NCI-H2227 treated with DMSO at 0.1 percent for 48 hours (cell line): ENCODE data around the gene AKAP8L.
"Not testable (repeated sequence)": the region's sequence is repeated elsewhere in the genome, so short reads cannot be mapped to it uniquely, and the experiment has no call there.

ENCODE experiments used
- DNase-seq: peaks from one replicate; lab custom pipeline; 2025; lab: John Stamatoyannopoulos, UW

AKAP8L gene

DNA sequence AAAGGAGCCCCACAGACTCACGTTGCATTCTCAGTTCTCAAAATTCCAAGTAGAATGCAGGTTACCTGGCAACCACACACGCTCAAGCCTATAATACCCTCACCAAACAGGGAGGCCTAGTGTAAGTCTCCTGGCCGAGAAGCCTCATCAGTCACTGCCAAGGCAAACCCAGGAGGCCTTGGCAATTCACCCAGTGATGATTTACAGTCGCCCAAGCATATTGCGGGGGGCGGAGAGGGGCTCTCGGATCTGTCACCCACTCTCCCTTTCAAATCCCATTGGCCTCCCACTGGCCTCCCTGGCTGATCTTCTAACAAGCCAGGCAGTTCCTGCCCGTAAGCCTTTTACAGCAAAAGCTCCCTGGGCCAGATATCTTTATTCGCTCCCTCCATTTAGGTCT lies 1.1 kb downstream of the AKAP8L start:
- no peak for DNase-seq

DNA sequence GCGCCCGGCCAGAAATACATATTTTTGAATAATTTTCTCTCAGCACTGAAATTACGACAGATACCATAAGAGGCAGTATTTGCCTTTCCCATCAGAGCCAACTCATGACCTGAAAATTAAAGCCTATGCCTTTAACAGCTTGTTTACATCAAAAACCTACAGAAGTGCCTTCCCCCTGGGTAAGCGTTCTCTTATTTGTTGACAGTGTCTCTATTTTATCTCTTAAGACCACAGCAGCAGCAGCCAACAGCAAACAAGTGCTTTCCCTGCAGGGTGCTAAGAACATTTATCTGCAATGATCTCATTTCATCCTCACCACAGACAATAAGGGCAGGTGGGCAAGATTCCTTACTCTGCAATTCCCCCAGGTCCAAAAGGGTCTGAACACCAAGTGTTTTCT lies 6.0 kb downstream of the AKAP8L start:
- peak; percentile 12 for DNase-seq

DNA sequence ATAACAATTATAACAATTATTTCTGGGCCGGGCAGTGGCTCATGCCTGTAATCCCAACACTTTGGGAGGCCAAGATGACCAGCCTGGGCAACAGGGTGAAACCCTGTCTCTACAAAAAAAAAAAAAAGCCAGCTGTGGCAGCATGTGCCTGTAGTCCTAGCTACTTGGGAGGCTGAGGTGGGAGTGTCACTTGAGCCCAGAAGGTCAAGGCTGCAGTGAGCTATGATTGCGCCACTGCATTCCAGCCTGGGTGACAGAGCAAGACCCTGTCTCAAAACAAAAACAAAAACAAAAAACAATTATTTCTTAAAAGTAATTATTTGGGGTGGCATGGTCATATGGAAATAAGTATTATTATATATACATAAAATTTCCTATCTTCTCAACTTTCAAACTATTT lies 7.4 kb downstream of the AKAP8L start:
- DNase-seq, result not testable (repeated sequence)

DNA sequence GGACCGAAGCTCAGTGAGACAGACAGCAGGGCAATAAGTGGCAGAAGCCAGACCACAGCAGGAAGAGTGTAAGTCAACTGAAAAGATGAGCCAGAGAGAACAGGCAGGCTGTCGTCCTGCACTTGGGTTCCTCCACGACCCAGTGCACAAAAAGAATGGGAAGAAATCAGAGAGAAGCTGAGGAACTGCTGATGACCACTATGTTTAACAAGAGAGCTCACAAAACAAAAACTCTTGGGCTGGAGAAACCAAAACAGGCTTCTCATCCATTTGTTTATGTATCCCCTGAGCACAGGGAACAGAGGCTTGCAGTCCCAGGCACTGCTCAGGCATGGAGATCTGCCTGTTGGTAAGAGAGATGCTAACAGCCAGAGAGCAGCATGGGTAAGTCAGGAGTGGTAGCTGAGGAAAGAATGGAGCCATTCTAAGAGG lies 14.0 kb downstream of the AKAP8L start:
- no peak for DNase-seq

DNA sequence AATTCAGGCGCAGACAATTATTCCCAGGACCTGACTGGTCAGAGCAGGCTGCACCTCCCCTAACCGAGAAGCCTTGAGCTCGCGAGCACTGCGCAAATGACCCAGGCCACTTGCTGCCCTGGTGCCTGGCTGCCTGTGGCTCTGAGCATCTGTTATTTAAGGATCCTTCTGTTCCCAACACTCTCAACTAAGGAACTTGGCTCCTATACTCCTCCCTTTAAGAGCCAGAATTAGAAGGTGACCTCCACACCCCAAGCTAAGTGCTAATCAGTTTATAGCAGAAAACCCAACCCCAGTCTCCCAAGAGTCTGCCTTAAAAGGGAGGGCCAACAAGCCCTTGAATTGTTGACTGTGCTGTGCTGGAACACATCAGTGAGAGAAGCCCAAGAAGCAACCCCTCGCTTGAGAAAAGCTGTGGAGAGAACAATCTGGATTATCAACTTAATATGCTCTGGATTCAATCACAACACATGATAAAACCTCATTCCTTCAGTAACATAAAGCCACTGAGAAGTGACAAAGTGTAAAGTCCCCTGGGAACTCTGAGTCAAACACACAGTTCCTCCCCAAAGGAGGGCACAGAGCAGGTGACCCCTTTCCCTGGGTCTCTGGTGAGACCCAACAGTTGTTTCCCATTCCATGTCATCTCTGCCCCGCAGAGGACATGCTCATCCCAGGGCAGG lies 14.6 kb downstream of the AKAP8L start:
- DNase-seq, result no peak

DNA sequence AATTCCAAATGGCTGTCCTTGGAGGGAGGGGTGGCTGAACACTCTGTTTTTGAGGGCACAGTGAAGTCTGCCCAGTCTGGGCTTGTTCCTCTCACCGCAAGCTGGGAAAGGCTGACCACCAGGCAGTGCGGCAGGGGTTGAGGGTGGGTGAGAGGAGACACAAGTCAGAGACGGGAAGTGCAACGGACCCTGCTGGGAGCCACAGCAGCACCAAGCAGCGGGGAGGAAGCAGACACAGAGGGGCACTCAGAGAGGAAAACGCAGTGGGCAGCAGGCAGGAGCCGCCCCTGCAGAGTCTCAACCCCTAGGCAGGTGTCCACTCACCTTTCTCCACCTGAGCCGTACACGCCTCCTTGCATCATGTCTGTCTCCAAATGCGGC lies 15.6 kb downstream of the AKAP8L start:
- DNase-seq, result no peak

DNA sequence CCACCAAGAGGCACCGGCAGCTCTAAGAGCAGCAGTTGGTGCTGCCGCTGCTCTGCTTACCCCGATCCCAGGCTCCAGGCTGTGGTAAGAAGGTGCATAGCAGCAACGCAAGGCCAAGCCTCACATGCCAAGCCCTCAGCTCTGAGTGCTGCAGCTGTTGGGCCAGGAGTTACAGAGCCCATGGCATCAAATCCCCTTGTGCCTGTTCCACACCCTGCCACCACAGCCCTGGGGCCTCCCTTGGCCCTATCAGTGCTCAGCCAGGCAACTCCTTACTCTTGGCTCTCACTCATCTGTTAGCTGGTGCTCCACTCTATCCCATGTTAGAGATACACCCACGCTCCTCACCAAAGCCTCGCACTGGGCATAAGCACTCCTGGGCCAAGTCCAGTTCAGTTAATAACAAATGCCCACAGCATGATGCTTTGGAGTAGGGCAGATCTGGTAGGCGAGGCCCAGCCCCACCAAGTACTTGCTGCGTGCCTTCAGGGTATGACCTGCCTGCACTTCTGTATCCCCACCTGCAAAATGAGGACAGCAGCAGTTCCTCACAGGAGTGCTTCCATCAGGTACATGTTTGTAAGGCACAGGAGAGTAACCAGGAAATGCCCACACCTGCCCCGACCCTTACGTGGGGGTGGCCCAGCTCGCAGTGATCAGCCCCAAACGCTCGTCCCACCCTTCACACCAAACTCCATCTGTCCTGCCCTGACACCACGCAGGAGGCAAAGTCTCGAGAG lies 16.2 kb downstream of the AKAP8L start:
- DNase-seq, result no peak

DNA sequence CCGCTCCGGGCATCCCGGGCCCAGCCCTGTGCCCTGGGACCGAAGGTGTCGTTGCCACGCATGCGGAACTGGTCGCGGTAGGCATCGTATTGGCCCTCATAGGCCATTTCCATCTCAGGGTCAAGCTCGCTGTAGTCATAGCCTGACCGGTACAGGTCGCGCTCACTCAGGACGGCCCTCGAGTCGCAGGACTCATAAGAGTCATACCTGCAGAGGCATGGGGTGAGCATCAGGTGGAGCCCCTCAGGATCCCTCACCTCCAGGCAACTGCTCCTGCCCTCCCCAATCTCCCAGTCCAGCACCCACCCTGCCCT lies 17.4 kb downstream of the AKAP8L start:
- no peak for DNase-seq

DNA sequence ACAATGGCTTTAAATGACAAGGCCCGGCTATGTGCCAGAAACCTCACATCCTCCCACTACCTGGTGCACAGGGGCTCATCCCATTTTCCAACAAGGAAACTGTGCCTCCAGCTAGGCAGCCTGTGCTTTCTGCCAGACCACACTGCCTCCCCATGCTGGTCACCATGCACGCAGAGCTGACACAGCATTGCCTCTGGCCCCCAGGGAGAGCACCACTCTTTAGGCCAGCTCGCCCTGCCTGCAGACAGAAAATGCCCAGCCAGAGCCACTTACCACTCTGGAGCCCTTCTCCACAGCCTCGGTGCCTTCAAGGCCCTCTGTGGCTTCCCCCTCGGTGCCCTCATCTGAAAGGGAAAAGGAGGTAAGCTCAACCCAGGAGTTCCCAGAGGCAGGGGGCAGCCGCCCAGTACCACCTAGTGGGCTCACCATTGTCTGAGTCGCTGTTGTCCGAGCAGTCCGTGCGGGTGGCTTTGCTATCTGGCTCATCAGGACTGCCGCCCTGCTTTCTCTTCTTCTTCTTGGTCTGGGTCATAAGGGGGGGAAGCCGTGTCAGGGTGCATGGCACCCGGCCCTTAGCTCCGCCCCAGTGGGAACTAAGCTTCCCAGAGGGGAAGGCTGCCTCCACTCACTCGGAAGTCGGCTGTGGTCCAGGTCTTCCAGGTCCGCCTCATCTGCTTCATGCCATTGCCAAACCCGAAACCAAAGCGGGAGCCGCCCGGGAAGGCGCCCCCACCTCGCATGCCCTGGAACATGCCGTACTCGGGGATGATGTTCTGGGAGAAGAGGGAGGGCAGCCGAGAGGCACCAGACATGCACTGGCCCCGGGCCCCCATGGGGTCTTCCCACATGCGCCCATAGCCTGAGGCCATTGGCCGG lies 18.0 kb downstream of the AKAP8L start:
- no peak for DNase-seq

DNA sequence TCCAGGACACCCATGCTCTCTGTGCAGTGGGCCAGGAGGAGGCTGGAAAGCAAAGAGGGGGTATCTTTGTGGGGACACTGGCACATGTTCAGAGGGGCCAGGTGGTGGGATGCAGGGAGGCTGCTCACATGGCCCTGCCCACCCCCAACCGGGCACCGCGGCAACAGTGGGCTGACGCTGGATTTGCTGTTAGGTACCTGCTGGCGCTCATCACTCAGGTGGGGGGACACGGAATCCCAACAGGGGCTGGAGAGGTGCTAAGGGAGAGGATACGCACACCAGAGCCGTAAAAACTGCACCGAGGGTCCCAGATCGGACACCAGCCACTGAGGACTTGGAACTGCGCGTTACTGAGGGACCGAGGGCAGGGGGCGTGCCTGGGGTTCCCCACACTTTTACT lies 19.2 kb downstream of the AKAP8L start:
- DNase-seq, result no peak

DNA sequence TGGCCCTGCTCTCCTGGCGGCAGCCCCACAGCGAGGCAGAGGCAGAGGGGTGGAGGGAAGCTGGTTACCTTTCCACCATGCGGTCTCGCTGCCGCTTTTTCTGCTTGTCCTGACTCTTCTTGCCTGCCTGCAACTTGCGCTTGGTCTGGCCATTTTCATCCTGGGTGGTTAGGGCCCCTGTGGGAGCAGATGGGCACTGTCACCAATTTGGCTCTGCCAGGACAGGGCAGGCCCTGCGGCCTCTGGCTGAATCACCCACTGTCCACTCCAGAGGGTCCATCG lies 19.6 kb downstream of the AKAP8L start:
- no peak for DNase-seq

DNA sequence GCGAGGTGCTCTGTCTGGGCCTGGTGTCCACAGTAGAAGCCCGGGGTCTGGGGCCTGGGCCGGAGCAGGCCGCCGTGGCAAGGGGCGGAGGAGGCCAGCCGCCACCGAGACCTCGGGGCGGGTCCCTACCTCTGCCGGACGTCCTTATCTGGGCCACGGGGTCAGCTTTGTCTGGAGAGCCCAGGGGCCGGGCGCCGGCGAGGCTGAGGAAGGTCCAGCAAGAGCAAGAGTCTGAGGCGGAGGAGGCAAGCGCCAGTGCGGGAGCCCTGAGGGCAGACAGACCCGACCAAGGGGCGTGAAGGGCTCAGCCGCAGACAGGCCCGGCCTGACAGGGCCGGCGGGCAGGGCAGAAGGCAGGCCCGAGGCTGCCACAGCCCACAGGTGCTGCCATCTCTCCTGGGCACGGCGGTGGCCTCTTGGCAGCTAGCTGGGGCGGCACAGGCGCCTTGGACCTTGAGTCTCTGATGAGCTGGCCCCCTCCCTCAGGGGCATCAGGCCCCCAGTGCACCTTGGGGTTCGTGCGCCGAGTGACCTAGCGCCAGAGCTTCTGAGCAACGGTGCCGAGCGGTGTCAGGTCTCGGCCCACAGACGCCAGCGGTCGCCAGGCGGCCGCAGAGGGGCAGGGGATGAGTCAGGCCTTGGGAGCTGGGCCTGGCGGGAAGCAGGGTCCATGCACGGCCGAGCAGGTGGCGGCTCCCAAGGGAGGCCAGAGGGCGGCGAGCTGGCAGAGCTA lies 20.1 kb downstream of the AKAP8L start:
- DNase-seq, result no peak

DNA sequence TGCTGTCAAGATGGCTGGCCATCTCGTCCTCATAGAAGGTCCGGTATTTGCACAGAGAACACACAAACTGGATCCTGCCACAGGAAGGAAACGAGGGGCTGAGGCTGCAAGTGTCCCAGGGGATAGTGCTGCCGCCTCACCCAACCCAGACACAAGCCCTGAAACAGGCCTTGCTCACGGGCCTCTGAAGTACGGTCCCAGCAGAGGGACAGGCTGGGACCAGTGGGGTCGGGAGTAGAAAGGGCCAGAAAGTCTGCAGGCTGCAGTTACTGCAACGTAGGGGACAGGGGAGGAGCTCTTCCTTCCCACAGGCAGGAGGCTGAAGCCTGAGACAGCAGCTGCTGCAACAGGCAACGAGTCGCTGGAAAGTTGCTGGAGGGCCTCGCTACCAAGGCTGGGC lies 21.0 kb downstream of the AKAP8L start:
- no peak for DNase-seq

DNA sequence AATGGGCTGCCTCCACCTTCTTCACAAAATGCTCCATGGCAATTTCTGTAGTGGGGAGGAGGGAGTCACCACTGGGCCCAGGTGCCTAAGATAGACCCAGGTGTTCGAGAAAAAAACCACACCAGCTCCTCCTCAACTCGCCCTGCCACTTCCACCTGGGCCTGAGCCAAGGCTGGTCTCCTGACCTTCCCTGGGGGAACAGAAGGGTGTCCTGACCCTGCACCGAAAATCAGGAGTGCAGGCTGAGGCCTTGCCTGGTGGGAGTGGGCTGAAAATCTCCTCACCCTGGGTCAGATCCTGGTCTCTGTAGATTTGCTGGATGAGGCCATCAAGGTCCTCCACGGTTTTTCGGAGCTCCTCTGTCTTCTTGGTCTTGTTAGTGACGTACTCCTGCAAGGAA lies 21.6 kb downstream of the AKAP8L start:
- no peak for DNase-seq

DNA sequence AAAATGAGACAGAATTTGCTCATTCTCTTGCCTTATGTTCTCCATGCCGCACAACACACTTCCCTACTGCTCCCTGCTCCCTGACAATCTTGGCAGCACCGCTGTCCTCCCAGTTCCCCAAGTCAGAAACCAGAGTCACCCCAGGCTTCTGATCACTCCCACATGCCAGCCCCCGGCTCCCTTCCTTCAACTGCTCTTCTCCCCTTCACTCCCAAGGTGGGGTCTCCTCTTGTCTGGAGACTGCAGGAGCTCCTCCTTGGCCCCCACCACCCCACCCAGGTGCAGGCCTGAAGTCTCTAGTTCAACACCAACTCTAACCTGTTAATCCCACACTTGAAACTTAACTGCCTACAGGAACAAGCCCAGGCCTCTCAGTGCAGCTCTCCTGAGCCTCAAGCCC lies 22.4 kb downstream of the AKAP8L start:
- no peak for DNase-seq

DNA sequence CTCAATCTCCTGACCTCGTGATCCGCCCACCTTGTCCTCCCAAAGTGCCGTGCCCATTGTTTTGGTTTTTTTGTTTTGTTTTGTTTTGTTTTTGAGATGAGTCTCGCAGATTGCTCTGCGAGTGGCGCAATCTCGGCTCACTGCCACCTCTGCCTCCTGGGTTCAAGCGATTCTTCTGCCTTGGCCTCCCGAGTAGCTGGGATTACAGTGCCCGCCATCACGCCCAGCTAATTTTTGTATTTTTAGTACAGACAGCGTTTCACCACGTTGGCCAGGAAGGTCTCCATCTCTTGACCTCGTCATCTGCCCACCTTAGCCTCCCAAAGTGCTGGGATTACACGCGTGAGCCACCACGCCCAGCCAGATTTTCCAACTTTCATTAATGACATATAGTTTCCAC lies 23.5 kb downstream of the AKAP8L start:
- not testable (repeated sequence) for DNase-seq

DNA sequence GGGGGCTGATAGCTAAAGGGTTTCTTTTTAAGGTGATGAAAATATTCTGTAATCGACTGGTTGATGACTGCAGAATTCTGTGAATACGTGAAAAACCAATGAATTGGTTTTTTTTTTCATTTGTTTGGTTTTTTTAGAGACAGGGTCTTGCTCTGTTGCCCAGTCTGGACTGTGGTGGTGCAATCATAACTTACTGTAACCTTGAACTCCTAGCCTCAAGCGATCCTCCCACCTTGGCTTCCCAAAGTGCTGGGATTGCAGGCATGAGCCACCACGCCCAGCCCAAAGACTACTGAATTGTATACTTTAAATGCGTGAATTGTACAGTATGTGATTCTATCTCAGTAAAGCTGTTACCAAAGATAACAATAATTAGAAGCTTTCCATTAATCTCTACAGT lies 24.4 kb downstream of the AKAP8L start:
- DNase-seq, result no peak

DNA sequence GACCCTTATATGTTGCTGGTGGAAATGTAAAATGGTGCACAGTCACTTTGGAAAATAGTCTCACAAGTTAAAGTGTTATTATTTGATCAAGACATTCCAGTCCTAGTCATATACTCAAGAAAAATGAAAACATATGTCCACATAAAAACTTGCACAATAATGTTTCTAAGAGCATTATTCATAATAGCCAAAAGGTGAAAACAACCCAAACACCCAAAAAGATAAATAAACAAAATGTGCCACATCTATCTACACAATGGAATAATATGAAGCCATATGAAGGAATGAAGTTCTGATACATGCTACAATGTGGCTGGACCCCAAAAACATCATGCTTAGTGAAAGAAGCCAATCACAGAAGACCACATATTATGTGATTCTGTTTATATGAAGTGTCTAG lies 24.8 kb downstream of the AKAP8L start:
- DNase-seq, result no peak

DNA sequence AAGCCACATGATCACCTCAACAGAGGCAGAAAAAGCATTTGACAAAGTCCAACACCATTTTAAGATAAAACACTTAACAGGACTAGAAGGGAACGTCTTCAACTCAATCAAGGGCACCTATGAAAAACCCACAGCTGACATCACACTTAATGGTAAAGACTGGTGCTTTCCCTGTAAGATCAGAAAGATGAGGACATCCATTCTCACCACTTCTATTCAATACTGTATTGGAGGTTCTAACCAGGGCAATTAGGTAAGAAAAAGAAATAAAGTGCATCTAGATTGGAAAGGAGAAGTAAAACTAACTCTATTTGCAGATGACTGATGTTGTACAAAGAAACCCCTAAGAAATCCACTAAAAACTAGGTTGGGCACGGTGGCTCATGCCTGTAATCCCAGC lies 28.0 kb downstream of the AKAP8L start:
- DNase-seq, result no peak

DNA sequence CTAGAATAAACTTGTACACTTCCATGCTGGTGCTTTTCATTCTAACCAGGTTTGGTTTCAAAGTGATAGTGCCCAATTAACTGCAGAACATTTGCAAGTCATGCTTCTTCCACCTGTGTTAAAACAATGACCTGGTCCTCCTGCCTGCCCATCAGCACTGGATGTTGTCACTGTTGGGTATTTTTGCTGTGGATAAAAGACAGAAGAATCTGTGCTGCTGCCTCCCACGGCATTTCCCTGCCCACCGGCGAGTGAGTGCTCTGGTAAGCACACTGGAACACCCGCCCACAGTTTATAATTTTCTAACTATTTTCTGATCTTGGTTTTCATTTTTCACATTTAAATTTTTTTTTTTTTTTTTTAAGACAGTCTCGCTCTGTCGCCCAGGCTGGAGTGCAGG lies 36.9 kb downstream of the AKAP8L start:
- DNase-seq, result no peak

DNA sequence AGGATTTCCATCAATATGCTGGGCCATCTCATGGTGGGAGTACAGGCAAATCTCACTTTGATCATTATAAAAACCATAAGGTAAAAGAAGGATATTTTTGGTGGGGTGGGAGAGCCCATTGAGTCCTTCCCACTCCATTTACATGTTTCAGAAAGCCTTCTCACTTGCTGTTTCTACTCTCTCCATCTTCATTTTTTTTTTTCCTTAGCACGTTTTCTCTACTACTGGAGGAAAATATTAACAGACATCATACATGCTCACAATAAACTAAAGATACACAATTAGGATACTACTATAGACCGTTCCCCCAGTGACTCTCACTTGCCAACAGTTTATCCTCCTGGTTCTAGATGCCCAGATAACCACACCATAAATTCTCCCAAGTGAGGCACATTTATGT lies 37.4 kb downstream of the AKAP8L start:
- DNase-seq, result no peak

DNA sequence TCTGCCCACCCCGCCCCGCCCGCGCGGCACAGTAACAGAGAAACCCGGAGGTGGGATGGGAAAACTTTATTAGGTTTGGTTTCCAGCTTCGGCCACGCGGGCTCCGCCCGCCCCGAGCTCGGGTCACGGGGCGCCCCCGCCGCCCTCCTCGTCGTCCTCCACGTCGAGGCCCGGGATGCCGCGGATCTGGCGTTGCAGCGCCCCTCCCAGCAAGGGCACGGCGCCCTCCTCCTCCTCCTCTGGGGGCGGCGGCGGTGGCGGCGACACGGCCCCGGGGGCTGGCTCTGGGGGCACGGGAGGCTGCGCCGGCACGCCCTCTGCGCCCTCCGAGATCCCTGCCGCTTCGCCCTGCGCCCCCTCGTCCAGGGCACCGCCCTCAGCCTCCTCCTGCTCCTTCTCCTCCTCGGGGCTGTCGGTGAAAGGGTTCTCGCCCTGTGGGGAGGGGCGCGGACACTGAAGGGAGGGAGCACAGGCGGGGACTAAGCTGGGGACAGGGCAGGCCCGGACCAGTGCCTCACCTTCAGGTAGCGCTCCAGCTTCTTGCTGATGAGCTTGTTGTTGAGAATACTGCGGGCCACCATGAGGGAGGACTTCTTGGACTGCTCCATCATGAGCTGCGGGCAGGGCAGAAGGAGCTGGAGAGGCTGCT lies 38.7 kb downstream of the AKAP8L start:
- DNase-seq, result no peak
